Nephron (organoid): ENCODE measurements around the gene TMCO4.
"Not testable (repeated sequence)": the region's sequence is repeated elsewhere in the genome, so short reads cannot be mapped to it uniquely, and the experiment has no call there.

Experiments used
- H3K27ac Mint-ChIP-seq, 3 experiments: 2 replicates each; pipeline ENCODE4 v1.8.0; 2020; ENCODE audit warnings: mixed read lengths in 3 of 3, mild to moderate bottlenecking in 2 of 3, moderate library complexity in 1 of 3
- H3K27me3 Mint-ChIP-seq: 2 replicates; pipeline ENCODE4 v1.8.0; 2021; ENCODE audit warnings: low read depth, mild to moderate bottlenecking, moderate library complexity, mixed read lengths
- H3K36me3 Mint-ChIP-seq: 2 replicates; pipeline ENCODE4 v1.8.0; 2020; ENCODE audit warnings: low read depth, mixed read lengths
- H3K4me1 Mint-ChIP-seq: 2 replicates; pipeline ENCODE4 v1.8.0; 2020; ENCODE audit warnings: mixed read lengths
- H3K4me3 Mint-ChIP-seq, 3 experiments: 2 replicates each; pipeline ENCODE4 v1.8.0; 2020; ENCODE audit warnings: mild to moderate bottlenecking in 3 of 3, mixed read lengths in 3 of 3, moderate library complexity in 2 of 3
- H3K9me3 Mint-ChIP-seq: 2 replicates; pipeline ENCODE4 v1.8.0; 2020; ENCODE audit warnings: mixed read lengths
- TF ChIP-seq, protein P1 (sequence below), 3 experiments: fragments of 200-600 bp; sonication (generic); IDR thresholded peaks; one replicate each; pipeline ENCODE4 v1.5.0; 2021; ENCODE audit warnings: antibody characterized with exemption in 3 of 3; ENCODE audit not compliant: unreplicated experiment in 3 of 3

Gene TMCO4

DNA sequence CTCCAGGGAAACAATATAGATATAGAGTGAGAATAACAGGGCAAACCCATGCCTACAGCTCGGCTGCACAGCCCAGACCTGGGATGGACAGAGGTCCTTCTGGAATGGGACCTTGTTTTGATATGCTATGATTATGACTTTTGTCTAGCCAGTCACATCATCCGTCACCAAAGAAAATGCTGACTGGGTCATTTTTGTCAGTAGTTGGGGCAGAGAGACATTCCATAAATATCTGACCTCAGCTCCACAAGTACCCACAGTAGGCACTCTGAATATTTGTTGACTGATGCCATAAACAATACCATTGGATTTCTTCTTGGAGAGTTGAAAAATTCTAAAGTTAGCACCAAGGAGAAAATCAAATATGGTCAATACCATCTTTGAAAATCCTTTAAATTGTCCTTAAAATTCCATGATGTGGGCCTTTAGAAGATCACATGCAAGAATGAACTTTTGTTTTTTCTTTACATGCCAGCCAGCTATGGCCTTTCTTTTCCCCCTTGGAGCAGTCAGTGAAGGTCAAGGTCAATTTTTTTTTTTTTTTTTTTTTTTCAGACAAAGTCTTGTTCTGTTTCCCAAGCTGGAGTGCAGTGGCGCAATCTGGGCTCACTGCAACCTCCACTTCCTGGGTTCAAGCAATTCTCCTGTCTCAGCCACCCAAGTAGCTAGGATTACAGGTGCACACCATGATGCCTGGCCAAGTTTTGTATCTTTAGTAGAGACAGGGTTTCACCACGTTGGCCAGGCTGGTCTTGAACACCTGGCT is 7.3 kb downstream of the TMCO4 start:
- TF ChIP-seq, protein P1, sequence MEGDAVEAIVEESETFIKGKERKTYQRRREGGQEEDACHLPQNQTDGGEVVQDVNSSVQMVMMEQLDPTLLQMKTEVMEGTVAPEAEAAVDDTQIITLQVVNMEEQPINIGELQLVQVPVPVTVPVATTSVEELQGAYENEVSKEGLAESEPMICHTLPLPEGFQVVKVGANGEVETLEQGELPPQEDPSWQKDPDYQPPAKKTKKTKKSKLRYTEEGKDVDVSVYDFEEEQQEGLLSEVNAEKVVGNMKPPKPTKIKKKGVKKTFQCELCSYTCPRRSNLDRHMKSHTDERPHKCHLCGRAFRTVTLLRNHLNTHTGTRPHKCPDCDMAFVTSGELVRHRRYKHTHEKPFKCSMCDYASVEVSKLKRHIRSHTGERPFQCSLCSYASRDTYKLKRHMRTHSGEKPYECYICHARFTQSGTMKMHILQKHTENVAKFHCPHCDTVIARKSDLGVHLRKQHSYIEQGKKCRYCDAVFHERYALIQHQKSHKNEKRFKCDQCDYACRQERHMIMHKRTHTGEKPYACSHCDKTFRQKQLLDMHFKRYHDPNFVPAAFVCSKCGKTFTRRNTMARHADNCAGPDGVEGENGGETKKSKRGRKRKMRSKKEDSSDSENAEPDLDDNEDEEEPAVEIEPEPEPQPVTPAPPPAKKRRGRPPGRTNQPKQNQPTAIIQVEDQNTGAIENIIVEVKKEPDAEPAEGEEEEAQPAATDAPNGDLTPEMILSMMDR (IDR thresholded peaks at IDR 0.05; ENCODE audit: unreplicated experiment in 3 of 3): no peak
- no peak overlapping the region for H3K27ac Mint-ChIP-seq
- no peaks in the 10 kb centered on the region for H3K4me1 Mint-ChIP-seq
- no peaks in the 10 kb centered on the region for H3K9me3 Mint-ChIP-seq
- no peaks in the 10 kb centered on the region for H3K27me3 Mint-ChIP-seq
- peaks cover 14% of the 10 kb centered on the region for H3K36me3 Mint-ChIP-seq
- H3K4me3 Mint-ChIP-seq: no peak overlapping the region

DNA sequence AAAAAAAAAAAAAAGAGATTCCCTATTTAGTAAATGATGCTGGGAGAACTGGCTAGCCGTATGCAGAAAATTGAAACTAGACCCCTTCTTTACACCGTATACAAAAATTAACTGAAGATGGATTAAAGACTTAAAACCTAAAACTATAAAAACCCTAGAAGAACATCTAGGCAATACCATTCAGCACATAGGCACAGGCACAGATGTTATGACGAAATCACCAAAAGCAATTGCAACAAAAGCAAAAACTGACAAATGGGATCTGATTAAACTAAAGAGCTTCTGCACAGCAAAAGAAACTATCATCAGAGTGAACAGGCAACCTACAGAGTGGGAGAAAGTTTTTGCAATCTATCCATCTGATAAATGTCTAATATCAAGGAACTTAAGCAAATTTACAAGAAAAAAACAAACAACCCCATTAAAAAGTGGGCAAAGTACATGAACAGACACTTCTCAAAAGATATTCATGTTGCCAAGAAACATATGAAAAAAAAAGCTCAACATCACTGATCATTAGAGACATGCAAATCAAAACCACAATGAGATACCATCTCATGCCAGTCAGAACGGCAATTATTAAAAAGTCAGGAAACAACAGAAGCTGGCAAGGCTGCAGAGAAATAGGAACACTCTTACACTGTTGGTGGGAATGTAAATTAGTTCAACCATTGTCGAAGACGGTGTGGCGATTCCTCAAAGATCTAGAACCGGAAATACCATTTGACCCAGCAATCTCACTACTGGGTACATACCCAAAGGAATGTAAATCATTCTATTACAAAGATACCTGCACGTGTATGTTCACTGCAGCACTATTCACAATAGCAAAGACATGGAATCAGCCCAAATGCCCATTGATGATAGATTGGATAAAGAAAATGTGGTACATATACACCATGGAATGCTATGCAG is 9.4 kb downstream of the TMCO4 start:
- H3K9me3 Mint-ChIP-seq, H3K27ac Mint-ChIP-seq, H3K27me3 Mint-ChIP-seq, H3K4me3 Mint-ChIP-seq, H3K4me1 Mint-ChIP-seq: not testable (repeated sequence)
- H3K36me3 Mint-ChIP-seq: peaks cover 14% of the 10 kb centered on the region

DNA sequence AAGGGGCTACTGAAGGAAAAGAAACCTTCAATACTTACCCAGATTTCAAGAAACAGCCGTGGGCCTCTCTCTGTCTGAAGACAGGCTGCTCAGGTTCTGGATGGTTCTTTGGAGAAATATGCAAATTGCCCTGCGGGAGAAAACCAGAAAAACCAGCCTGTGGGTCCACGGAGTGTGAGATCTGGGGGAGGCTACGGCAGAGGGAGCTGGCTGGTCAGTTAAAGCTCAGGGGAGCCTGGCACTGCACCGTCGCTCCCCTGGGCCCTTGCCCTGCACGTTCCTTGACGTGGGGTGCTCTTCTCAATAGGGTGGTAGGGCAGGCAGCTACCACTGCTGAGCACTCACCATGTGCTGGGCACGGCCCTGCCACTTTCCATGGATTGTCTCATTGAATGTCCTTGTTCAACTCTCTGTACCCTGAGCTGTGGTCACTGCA is 12.7 kb downstream of the TMCO4 start:
- Mint-ChIP-seq H3K27ac (peak overlapping the region in 2 of 3 experiments; percentile 9 to 41), H3K4me3 (no peak overlapping the region), H3K27me3 (no peaks in the 10 kb centered on the region), H3K4me1 (no peaks in the 10 kb centered on the region), H3K9me3 (no peaks in the 10 kb centered on the region), H3K36me3 (peaks cover 13% of the 10 kb centered on the region)
- TF ChIP-seq, protein P1 (IDR thresholded peaks at IDR 0.05; ENCODE audit: unreplicated experiment in 3 of 3): no peak

DNA sequence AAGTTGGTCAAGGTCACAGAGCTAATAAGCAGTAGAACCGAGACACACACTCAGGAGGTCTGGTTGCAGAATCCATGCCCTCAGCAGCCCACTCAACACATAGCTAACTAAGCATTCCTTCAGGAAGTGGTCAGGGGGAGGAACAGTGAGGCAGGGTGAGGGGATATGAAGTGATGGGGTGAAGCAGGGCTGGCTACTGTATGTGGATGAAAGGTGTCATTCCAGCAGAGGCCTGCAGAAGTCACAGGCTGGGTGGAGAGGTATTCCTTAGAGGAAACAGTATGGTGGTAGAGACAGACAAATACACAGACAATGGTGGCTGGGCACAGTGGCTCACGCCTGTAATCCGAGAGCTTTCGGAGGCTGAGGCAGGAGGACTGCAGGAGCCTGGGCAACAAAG is 14.1 kb downstream of the TMCO4 start:
- Mint-ChIP-seq H3K36me3 (peaks cover 9% of the 10 kb centered on the region), H3K4me1 (no peaks in the 10 kb centered on the region), H3K9me3 (no peaks in the 10 kb centered on the region), H3K27me3 (no peaks in the 10 kb centered on the region), H3K27ac (peak overlapping the region in 1 of 3 experiments; percentile 80), H3K4me3 (no peak overlapping the region)
- TF ChIP-seq, protein P1 (IDR thresholded peaks at IDR 0.05; ENCODE audit: unreplicated experiment in 3 of 3): no peak

DNA sequence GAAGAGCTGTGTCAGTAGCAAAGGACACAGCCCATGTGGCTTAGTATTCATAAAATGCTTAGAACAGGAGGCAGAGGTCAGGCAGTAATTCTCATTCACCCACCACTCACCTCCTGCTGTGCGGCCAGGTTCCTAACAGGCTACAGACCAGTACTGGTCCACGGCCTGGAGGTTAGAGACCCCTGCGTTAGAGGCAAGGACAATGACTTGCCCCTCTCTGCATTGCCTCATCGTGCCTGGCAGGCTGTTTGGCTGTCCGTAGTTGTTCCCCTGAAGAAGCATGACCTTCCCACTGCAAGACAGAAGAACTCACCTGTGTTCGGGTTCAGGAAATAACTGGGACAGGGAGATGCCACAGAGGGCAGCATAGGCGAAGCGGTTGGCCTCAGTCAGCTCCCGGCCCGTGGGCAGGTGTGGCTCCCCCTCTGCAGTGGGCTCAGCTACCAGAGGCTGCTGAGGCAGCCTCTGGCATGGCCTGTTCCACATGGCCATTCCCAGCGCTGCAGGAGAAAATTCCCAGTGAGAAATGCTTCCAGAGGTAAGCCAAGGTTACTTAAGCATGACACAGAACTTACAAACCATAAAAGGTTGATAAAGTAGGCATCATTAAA is 19.3 kb downstream of the TMCO4 start:
- peaks cover 17% of the 10 kb centered on the region for H3K36me3 Mint-ChIP-seq
- peaks cover 4% of the 10 kb centered on the region for H3K27me3 Mint-ChIP-seq
- no peaks in the 10 kb centered on the region for H3K4me1 Mint-ChIP-seq
- TF ChIP-seq, protein P1 (IDR thresholded peaks at IDR 0.05; ENCODE audit: unreplicated experiment in 3 of 3): no peak
- no peak overlapping the region for H3K27ac Mint-ChIP-seq
- no peak overlapping the region for H3K4me3 Mint-ChIP-seq
- H3K9me3 Mint-ChIP-seq: no peaks in the 10 kb centered on the region

DNA sequence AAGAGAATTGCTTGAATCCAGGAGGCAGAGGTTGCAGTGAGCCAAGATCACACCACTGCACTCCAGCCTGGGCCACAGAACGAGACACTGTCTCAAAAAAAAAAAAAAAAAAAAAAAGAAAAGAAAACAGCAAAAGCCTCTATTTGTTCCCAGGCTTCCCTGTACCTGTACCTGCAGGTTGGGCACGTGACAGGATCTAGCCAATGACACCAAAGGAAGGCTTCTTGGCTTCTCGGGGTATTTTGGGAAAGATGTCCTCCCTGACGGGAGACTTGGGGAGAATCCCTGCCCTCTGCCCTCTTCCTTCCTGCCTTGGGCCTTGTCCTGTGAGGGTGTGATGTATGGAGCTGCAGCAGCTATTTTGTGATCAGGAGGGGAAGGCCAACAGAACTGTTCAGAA is 22.8 kb downstream of the TMCO4 start:
- Mint-ChIP-seq H3K4me3 (no peak overlapping the region), H3K36me3 (peaks cover 13% of the 10 kb centered on the region), H3K4me1 (no peaks in the 10 kb centered on the region), H3K27ac (no peak overlapping the region), H3K27me3 (peaks cover 4% of the 10 kb centered on the region), H3K9me3 (no peaks in the 10 kb centered on the region)
- TF ChIP-seq, protein P1 (IDR thresholded peaks at IDR 0.05; ENCODE audit: unreplicated experiment in 3 of 3): no peak
